WTC11 (cell line): ENCODE measurements around the gene STK32A. TPM values are rescaled to one million over a fixed set of nuclear protein-coding genes. Genes with fewer than 3 reads are reported as not detected.

Source experiments
- ATAC-seq: fragments of 200-7000 bp; cut with Tn5 transposase; 2 replicates; pipeline ENCODE4 v1.10.0; 2021; ENCODE audit warnings: mild to moderate bottlenecking, moderate library complexity
- CTCF ChIA-PET: fragments of 300-600 bp; sonication (Branson Sonifier 250); formaldehyde crosslinking; loops from one replicate; lab custom pipeline; 2021; ENCODE audit warnings: antibody characterized with exemption; lab: Charles Lee
- POLR2A ChIA-PET: fragments of 350-600 bp; sonication (Branson Sonifier 250); formaldehyde crosslinking; loops from one replicate; lab custom pipeline; 2021; ENCODE audit warnings: antibody characterized with exemption; lab: Charles Lee
- DNase-seq: peaks from one replicate; pipeline ENCODE4 v3.0.0; 2021; ENCODE audit warnings: low spot score
- H3K27ac Mint-ChIP-seq: 2 replicates; pipeline ENCODE4 v1.8.0; 2021; ENCODE audit warnings: mixed read lengths
- H3K27me3 Mint-ChIP-seq: 2 replicates; pipeline ENCODE4 v1.8.0; 2021; ENCODE audit warnings: low read depth, mild to moderate bottlenecking, moderate library complexity, mixed read lengths
- H3K36me3 Mint-ChIP-seq: 2 replicates; pipeline ENCODE4 v1.8.0; 2021; ENCODE audit warnings: mixed read lengths
- H3K4me1 Mint-ChIP-seq: 2 replicates; pipeline ENCODE4 v1.8.0; 2022; ENCODE audit warnings: mixed read lengths
- H3K4me3 Mint-ChIP-seq: 2 replicates; pipeline ENCODE4 v1.8.0; 2021; ENCODE audit warnings: mild to moderate bottlenecking, moderate library complexity, mixed read lengths
- H3K9me3 Mint-ChIP-seq: 2 replicates; pipeline ENCODE4 v1.8.0; 2021; ENCODE audit warnings: mixed read lengths
- AFF4 ChIP-seq: sonication (generic); formaldehyde crosslinking; IDR thresholded peaks from 2 replicates; pipeline ENCODE4 v1.8.1; 2023; ENCODE audit warnings: mild to moderate bottlenecking, missing genetic modification reagents, borderline replicate concordance
- AR ChIP-seq: fragments of 250-450 bp; sonication (Bioruptor Pico); IDR thresholded peaks from 2 replicates; pipeline ENCODE4 v1.9.0; 2021; ENCODE audit warnings: mild to moderate bottlenecking
- ERG ChIP-seq: fragments of 250-450 bp; sonication (Bioruptor Pico); IDR thresholded peaks from 2 replicates; pipeline ENCODE4 v1.8.0; 2021; ENCODE audit warnings: mild to moderate bottlenecking
- FOXP4 ChIP-seq: sonication (generic); formaldehyde crosslinking; IDR thresholded peaks from 2 replicates; pipeline ENCODE4 v1.8.0; 2022; ENCODE audit warnings: mild to moderate bottlenecking, missing genetic modification reagents
- NFATC4 ChIP-seq: fragments of 250-450 bp; sonication (Bioruptor Pico); IDR thresholded peaks from 2 replicates; pipeline ENCODE4 v1.9.0; 2021; ENCODE audit warnings: mild to moderate bottlenecking
- NR2C2 ChIP-seq: sonication (generic); formaldehyde crosslinking; IDR thresholded peaks from 2 replicates; pipeline ENCODE4 v1.8.0; 2022; ENCODE audit warnings: mild to moderate bottlenecking, missing genetic modification reagents
- ZNF416 ChIP-seq: fragments of 250-450 bp; sonication (Bioruptor Pico); IDR thresholded peaks from 2 replicates; pipeline ENCODE4 v1.9.0; 2021; ENCODE audit warnings: mild to moderate bottlenecking, inconsistent platforms
- ZNF423 ChIP-seq: fragments of 250-450 bp; sonication (Bioruptor Pico); IDR thresholded peaks from 2 replicates; pipeline ENCODE4 v2.1.2; 2022; ENCODE audit warnings: mild to moderate bottlenecking, moderate library complexity
- total RNA-seq: library from RNA; stranded (reverse); gene quantifications from 3 replicates; pipeline ENCODE4 v1.2.3, GENCODE V29; 2021

Gene STK32A
- total RNA-seq, 1 experiment from 2014 or later = 1.7 TPM

GRCh38 chr5:147387109-147387508 lies 152.3 kb downstream of the STK32A start:
- Mint-ChIP-seq H3K27me3 (no peaks in the 10 kb centered on the region), H3K27ac (no peak overlapping the region), H3K9me3 (no peaks in the 10 kb centered on the region), H3K4me1 (peaks cover 44% of the 10 kb centered on the region), H3K4me3 (no peak overlapping the region)
- ChIA-PET CTCF (interaction anchor here (0.9 to 2.9 kb wide), 6 partner anchors 17 to 199 kb away, joined by 3 to 14 read pairs (median 4); no protein-coding TSS in a partner anchor), POLR2A (no interaction called here)
- ATAC-seq (no peak), DNase-seq (no peak)
- TF ChIP-seq ZNF423 (CRISPR knock-in tag) = no peak
- TF ChIP-seq NFATC4 (CRISPR knock-in tag) = no peak
- TF ChIP-seq NR2C2 = no peak
- TF ChIP-seq FOXP4 (CRISPR knock-in tag) = no peak
- TF ChIP-seq, all 79 proteins: peak for 0
- peaks cover 11% of the 10 kb centered on the region for H3K36me3 Mint-ChIP-seq

GRCh38 chr5:147388184-147389108 lies 153.6 kb downstream of the STK32A start:
- Mint-ChIP-seq H3K36me3 (peaks cover 24% of the 10 kb centered on the region), H3K4me3 (no peak overlapping the region), H3K27ac (peak overlapping the region; percentile 3), H3K9me3 (no peaks in the 10 kb centered on the region), H3K27me3 (no peaks in the 10 kb centered on the region), H3K4me1 (peaks cover 38% of the 10 kb centered on the region)
- DNase-seq (no peak), ATAC-seq (peak; percentile 56)
- TF ChIP-seq NR2C2 (no peak), ZNF416 (CRISPR knock-in tag) (peak; percentile 3; the same call in 1 of the 2 replicates), AR (peak; percentile 64; the same call in 1 of the 2 replicates), AFF4 (CRISPR knock-in tag) (0 out of 2 replicates have a peak, but pooled peaks have one; percentile 25), ERG (CRISPR knock-in tag) (0 out of 2 replicates have a peak, but pooled peaks have one; percentile 12)
- ChIA-PET POLR2A (no interaction called here), CTCF (interaction anchor here (0.7 to 2.9 kb wide), 8 partner anchors 10 to 239 kb away, joined by 3 to 14 read pairs (median 4); no protein-coding TSS in a partner anchor)
